IPS-20b (cell line): ENCODE measurements around the gene THAP4.

Experiments used
- H3K27ac ChIP-seq: one replicate; pipeline ENCODE4 v1.5.1; 2013; ENCODE audit warnings: low read length
- H3K27me3 ChIP-seq: 2 replicates; pipeline ENCODE4 v1.6.1; 2013; ENCODE audit warnings: mild to moderate bottlenecking, low read length, inconsistent platforms; ENCODE audit not compliant: insufficient read depth
- H3K36me3 ChIP-seq: 2 replicates; pipeline ENCODE4 v1.6.1; 2013; ENCODE audit warnings: low read depth, mild to moderate bottlenecking, inconsistent platforms, low read length, moderate library complexity; ENCODE audit not compliant: insufficient read depth
- H3K4me1 ChIP-seq: 2 replicates; pipeline ENCODE4 v1.6.1; 2013; ENCODE audit warnings: mild to moderate bottlenecking, control low read depth, inconsistent platforms, low read length, moderate library complexity; ENCODE audit not compliant: insufficient read depth
- H3K4me3 ChIP-seq: 2 replicates; pipeline ENCODE4 v1.5.1; 2013; ENCODE audit warnings: mild to moderate bottlenecking, low read length, inconsistent platforms
- H3K9ac ChIP-seq: 2 replicates; pipeline ENCODE4 v1.6.1; 2013; ENCODE audit warnings: low read depth, mild to moderate bottlenecking, inconsistent platforms, low read length, moderate library complexity
- H3K9me3 ChIP-seq: 2 replicates; pipeline ENCODE4 v1.6.1; 2013; ENCODE audit warnings: mild to moderate bottlenecking, low read depth, low read length, inconsistent platforms; ENCODE audit not compliant: insufficient read depth

The THAP4 gene

DNA sequence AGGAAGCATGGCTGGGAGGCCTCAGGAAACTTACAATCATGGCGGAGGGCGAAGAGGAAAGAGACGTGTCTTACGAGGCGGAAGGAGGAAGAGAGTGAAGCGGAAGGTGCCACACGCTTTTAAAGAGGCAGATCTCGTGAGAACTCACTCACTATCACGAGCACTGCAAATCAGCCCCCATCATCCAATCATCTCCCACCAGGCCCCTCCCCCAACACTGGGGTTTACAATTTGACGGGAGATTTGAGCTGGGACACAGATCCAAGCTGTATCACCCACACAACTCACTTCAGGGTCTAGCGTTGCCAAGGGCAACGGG lies 83.5 kb downstream of the THAP4 start:
- Histone ChIP-seq H3K4me3 (no peak overlapping the region), H3K4me1 (peaks cover 7% of the 10 kb centered on the region; the same call in 1 of the 2 replicates), H3K27ac (no peak overlapping the region), H3K27me3 (peaks cover 10% of the 10 kb centered on the region), H3K36me3 (no peaks in the 10 kb centered on the region), H3K9ac (no peak overlapping the region), H3K9me3 (no peaks in the 10 kb centered on the region)

DNA sequence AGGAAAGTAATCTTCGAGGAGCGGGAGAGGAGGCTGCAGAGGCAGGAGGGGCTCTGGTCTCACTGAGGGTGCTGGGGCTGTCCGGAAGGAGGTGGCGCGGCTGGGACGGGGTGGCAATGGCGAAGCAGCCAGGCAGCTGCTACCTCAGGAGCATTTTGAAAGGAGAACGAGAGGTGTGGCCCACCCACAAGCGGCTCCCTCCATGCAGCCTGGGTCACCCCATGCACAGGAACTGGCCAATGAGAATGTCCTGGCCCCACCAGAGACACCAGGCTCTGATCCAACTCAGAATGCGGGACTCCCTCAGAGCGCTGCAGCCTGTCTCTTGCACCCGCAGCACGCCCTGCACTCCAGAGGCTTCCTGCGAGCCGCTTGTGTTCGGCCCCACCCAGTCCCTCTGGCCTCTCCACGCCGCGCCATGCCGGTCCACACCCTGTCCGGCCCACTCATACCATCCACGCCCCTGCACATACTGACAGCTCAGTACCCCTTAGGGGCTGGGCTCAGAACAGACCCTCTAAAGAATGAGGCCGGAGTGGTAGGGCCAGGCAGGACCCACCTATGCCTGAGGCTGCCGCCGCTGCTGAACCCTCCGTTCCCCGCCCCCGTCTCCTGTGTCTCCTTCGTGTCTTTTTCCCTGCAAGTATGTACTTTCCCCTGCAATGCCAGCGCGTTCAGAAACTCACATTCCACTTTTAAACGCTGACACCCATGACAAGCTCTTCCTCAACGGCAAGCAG lies 84.8 kb downstream of the THAP4 start:
- Histone ChIP-seq H3K27ac (no peak overlapping the region), H3K4me3 (no peak overlapping the region), H3K36me3 (no peaks in the 10 kb centered on the region), H3K27me3 (no peaks in the 10 kb centered on the region), H3K4me1 (peaks cover 8% of the 10 kb centered on the region; the same call in 1 of the 2 replicates), H3K9me3 (no peaks in the 10 kb centered on the region), H3K9ac (no peak overlapping the region)

DNA sequence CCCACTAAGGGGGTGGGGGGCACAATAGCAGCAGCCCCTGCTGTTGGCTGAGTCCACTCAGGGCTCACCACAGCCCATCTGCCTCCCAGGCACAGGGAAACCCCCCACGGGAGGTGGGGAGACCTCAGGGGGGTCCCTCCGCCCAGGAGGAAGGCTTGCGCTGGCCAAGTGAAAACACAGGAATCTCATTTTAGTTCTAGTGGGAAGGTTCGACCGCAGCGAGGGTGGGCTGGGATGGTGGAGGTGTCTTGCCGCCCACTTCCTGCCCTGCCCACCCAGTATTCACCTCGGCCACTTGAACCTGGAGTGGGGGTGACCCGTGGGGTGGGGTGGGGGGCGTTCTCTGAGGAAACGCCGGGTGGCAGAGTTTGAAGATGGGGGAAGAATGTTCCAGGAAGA lies 85.4 kb downstream of the THAP4 start:
- Histone ChIP-seq H3K4me3 (no peak overlapping the region), H3K27ac (no peak overlapping the region), H3K9me3 (no peaks in the 10 kb centered on the region), H3K36me3 (no peaks in the 10 kb centered on the region), H3K27me3 (0 out of 2 replicates have a peak, but pooled peaks cover 3% of the 10 kb centered on the region), H3K9ac (no peak overlapping the region), H3K4me1 (peaks cover 13% of the 10 kb centered on the region; the same call in 1 of the 2 replicates)

DNA sequence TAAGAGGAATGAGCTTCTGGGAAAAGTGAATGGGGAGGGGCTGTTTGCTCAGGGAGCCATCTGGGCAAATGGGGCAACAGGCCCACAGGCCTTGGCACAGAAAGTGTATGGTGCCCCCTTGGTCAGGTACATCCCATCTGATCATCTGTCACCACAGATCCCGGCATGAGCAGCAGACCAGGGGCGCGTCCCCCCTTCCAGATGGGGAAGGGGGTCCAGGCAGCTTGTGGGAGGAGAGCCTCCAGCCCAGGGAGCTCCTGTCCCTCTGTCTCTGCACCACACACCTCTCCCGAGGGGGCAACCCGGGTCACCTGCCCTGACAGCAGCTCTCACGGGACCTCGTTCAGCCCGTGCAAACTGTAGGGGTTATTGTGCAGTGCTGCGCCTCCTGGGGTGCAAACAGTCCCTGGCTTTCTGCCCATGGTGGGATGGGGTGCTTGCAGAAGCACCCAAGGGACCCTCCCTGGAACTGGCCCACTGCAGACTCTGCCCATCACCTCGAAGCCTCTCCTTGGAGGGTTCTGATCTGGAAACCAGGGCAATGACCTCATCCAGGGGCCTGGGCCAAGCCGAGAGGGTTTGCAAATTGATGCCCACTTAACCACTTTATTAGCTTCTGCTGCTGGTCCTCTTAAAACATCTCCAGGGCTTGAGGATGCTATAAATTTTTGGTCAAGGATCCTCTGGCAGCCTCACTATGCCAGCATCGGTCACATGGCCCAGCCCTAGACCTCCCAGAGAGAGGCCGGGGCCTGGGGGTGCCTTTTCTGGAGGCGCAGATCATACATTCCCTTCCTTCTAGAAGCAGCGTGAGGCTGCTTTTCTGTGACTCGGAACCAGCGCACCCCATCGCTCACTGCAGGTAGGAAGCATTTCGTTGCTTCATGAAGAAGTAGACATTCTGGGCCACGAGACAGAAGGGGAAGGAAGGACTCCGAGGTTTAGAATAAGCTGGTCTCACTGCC lies 86.1 kb downstream of the THAP4 start:
- Histone ChIP-seq H3K4me1 (peaks cover 12% of the 10 kb centered on the region; the same call in 1 of the 2 replicates), H3K4me3 (no peak overlapping the region), H3K9me3 (no peaks in the 10 kb centered on the region), H3K9ac (no peak overlapping the region), H3K27ac (no peak overlapping the region), H3K27me3 (peaks cover 10% of the 10 kb centered on the region; the same call in 1 of the 2 replicates), H3K36me3 (no peaks in the 10 kb centered on the region)

DNA sequence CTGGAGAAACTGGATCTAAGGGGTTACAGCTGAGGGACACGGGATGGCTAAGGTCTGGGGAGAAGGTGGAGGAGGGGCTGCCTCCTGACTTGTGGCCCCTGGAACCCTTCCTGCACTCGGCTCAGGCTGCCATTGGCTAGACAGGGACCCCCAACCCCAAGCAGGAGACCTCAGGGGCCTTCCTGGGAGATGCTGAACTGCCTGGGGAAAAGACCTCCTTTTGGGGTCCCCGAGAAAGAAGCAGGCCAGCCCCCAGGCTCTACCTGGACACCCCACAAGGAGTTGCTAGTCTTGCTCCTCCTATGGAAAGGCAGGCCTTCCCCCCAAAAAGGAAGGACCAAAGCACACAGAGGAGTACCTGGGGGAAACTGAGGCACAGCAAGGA lies 88.5 kb downstream of the THAP4 start:
- H3K4me1 ChIP-seq, result peaks cover 7% of the 10 kb centered on the region; the same call in 1 of the 2 replicates
- H3K36me3 ChIP-seq, result no peaks in the 10 kb centered on the region
- no peak overlapping the region for H3K27ac ChIP-seq
- no peak overlapping the region for H3K4me3 ChIP-seq
- no peaks in the 10 kb centered on the region for H3K9me3 ChIP-seq
- H3K27me3 ChIP-seq, result peaks cover 14% of the 10 kb centered on the region
- H3K9ac ChIP-seq, result no peak overlapping the region

DNA sequence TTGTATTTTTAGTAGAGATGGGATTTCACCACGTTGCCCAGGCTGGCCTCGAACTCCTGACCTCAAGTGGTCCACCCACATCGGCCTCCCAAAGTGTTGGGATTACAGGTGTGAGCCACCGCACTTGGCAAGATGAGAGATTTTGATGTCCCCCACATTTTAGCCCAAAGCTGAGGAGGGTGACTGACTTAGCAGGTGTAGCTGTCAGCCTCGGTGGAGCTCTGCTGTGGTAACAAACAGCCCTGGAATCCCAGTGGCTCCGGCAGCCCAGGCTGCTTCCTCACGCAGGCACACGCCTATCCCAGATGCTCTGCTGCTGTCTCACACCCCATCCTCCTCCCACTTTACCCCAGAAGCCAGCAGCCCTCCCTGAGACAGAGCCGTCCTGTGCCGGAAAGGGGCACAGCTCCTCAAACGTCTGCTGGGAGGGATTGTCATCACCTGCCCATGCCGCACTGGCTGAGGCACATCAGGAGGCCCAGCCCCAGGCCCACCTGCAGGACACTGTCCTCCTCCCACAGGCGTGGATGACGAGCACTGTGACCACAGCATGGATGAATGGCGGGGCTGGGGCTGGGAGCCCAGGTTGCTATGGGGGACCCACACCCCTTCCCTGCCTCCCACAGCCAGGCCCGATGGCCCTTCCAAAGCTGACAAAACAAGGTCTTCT lies 89.0 kb downstream of the THAP4 start:
- Histone ChIP-seq H3K36me3 (no peaks in the 10 kb centered on the region), H3K4me1 (peaks cover 7% of the 10 kb centered on the region; the same call in 1 of the 2 replicates), H3K27ac (no peak overlapping the region), H3K9me3 (no peaks in the 10 kb centered on the region), H3K9ac (no peak overlapping the region), H3K27me3 (peaks cover 19% of the 10 kb centered on the region), H3K4me3 (no peak overlapping the region)

DNA sequence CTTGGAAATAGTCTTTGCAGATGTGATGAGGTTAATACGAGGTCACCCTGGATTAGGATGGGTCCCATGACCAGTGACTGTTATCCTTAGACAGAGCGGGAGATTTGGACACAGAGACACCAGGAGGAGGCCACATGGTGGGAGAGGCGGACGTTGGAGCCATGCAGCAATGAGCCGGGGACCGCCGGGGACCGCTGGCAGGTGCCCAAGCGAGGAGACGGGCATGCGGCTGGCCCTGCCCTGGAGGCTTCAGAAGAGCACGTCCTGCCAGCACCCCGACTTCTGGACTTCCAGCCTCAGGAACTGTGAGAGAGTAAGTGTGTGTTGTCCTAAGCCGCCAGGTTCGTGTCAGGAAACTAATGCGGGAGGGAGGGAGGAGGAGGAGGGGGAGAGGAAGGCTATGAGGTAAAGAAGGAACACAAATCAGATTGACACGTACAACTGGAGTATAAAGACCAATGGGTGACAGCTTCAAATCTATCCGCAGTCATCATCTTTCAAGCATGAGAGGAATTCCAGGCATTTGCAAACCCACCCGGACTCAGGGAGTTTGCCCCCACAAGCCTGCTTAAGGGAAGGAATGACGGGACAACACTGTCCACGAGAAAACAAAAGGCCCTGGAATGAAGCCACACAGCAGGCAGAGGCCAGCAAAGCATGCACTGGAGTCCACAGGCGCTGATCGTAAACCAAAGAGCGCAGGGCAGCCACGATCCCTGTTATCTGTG lies 90.0 kb downstream of the THAP4 start:
- H3K4me1 ChIP-seq, result peaks cover 7% of the 10 kb centered on the region; the same call in 1 of the 2 replicates
- H3K36me3 ChIP-seq, result no peaks in the 10 kb centered on the region
- H3K9ac ChIP-seq, result no peak overlapping the region
- H3K27ac ChIP-seq, result no peak overlapping the region
- no peaks in the 10 kb centered on the region for H3K9me3 ChIP-seq
- H3K27me3 ChIP-seq, result peaks cover 29% of the 10 kb centered on the region
- H3K4me3 ChIP-seq, result no peak overlapping the region

DNA sequence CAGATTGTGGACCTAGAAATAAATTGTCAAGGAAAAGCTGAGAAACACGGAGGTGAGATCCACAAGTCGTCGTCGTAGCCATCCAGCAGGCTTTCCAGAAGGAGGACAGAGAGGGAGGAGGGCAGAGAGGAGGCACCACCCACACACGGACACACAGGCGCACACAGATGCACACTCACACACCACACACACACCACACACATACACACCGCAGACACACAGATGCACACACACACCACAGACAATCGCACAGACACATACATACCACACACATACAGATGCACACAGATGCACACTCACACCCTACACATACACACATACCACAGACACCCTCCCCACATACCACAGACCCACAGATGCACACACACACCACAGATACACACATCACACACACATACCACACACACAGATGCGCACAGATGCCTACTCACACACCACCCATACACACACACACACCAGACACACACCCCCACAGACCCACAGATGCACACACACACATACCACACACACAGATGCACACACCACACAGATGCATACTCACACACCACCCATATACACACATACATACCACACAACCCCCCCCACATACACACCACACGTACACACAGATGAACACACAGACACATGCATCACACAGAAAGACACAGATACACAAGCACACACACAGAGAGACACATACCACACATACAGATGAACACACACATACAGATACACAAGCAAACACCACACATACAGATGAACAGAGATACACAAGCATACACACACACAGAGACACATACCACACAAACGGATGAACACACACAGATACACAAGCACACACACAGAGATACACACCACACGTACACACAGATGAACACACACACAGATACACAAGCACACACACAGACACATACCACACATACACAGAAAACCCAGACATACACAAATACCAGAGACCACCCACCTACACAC lies 91.2 kb downstream of the THAP4 start:
- Histone ChIP-seq H3K9me3 (no peaks in the 10 kb centered on the region), H3K27ac (no peak overlapping the region), H3K36me3 (no peaks in the 10 kb centered on the region), H3K4me3 (no peak overlapping the region), H3K27me3 (peaks cover 38% of the 10 kb centered on the region), H3K4me1 (peaks cover 7% of the 10 kb centered on the region; the same call in 1 of the 2 replicates), H3K9ac (no peak overlapping the region)

DNA sequence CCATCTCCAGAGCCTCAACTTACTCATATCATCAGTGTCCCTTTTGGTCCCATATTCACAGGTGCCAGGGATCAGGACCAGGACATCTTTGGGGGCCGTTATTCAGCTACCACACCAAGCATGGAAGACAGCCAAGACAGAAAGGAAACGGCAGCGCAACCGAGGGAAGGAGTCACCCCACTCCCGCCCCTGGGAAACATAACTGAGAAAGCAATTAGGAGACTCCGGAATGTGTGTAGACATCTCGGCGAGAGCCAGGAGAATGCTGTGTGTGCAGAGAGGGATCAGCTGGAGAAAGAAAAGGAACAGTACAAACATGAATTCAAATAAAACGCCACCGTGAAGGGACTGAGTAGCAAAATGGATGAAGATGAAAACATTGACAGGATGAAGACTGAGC lies 91.9 kb downstream of the THAP4 start:
- Histone ChIP-seq H3K27ac (no peak overlapping the region), H3K9ac (no peak overlapping the region)

DNA sequence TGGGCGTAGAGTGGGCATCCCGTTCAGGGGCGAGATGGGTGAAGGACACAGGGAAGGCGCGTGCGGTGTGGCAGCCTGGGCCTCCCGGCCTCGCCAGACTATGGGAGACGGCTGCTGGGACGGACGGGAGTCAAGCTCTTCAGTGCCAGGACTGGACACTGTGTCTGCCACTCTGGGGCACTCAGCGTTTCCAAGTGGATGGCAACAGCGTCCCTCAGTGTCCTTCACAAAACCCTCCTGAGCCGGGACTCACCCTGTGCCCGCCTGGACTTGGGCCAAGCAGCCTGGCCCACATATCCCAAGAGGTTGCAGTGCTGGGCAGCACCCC lies 94.7 kb downstream of the THAP4 start:
- Histone ChIP-seq H3K27me3 (peaks cover 60% of the 10 kb centered on the region), H3K9ac (no peak overlapping the region), H3K4me3 (no peak overlapping the region), H3K4me1 (peaks cover 6% of the 10 kb centered on the region), H3K9me3 (no peaks in the 10 kb centered on the region), H3K36me3 (no peaks in the 10 kb centered on the region), H3K27ac (no peak overlapping the region)

More for the DNA sequence above, 91.9 kb downstream of the THAP4 start:
- H3K36me3 ChIP-seq, result no peaks in the 10 kb centered on the region
- H3K4me1 ChIP-seq, result peaks cover 7% of the 10 kb centered on the region; the same call in 1 of the 2 replicates
- no peak overlapping the region for H3K4me3 ChIP-seq
- H3K9me3 ChIP-seq, result no peaks in the 10 kb centered on the region
- H3K27me3 ChIP-seq, result peaks cover 45% of the 10 kb centered on the region
